Gastroesophageal sphincter (tissue), 3 donors: ENCODE data around the gene CTCF.

Experiments used
- CTCF ChIP-seq, 4 experiments: fragments of 200-600 bp in 2 of 4; fragments of 450-650 bp in 2 of 4; sonication (generic) in 1 of 4; IDR thresholded peaks; one replicate each; pipeline ENCODE4 v1.5.1; 2017 to 2019; ENCODE audit warnings: antibody characterized with exemption in 4 of 4, mild to moderate bottlenecking in 2 of 4, moderate library complexity in 2 of 4
- POLR2A ChIP-seq, 2 donors: fragments of 450-650 bp; IDR thresholded peaks; one replicate each; pipeline ENCODE4 v1.6.1; 2017; ENCODE audit warnings: antibody characterized with exemption in 2 of 2, mild to moderate bottlenecking in 2 of 2, moderate library complexity in 1 of 2

GRCh38 chr16:67653128-67653788 lies 90.9 kb downstream of the CTCF start:
- peak in 2 of 4 experiments; percentile 16 to 21 for TF ChIP-seq CTCF (IDR thresholded peaks at IDR 0.05)
- TF ChIP-seq POLR2A (IDR thresholded peaks at IDR 0.05): no peak
